Keratinocyte (primary cell): ENCODE results near the gene SFT2D3. TPM values are rescaled to one million over a fixed set of nuclear protein-coding genes. Genes with fewer than 3 reads are reported as not detected.

Experiments
- DNase-seq: peaks from one replicate; pipeline ENCODE4 v3.0.0-alpha.2; 2011; ENCODE audit warnings: low read depth, missing footprints, low spot score
- FAIRE-seq: peaks from 2 replicates; lab custom pipeline; 2011; peaks lifted over from hg19 to GRCh38; lab: Jason Lieb, UNC
- H2AFZ ChIP-seq: 2 replicates; pipeline ENCODE4 v1.6.0; 2012; ENCODE audit warnings: low read length, control low read depth, inconsistent platforms; ENCODE audit not compliant: control insufficient read depth
- H3K27ac ChIP-seq: 2 replicates; pipeline ENCODE4 v1.5.1; 2011; ENCODE audit warnings: low read length; ENCODE audit not compliant: control insufficient read depth, insufficient read depth
- H3K27me3 ChIP-seq: 3 replicates; pipeline ENCODE4 v1.6.0; 2011; ENCODE audit warnings: low read length; ENCODE audit not compliant: control insufficient read depth, insufficient read depth; ENCODE audit errors: extremely low read depth
- H3K36me3 ChIP-seq, 2 experiments: 2 replicates in 1 of 2; 3 replicates in 1 of 2; pipeline ENCODE4 v1.5.1; 2011; ENCODE audit warnings: low read length in 2 of 2, mild to moderate bottlenecking in 1 of 2; ENCODE audit not compliant: control insufficient read depth in 2 of 2, insufficient read depth in 2 of 2; ENCODE audit errors: extremely low read depth in 1 of 2
- H3K4me1 ChIP-seq: 3 replicates; pipeline ENCODE4 v1.5.1; 2011; ENCODE audit warnings: low read length; ENCODE audit not compliant: control insufficient read depth, insufficient read depth; ENCODE audit errors: extremely low read depth
- H3K4me2 ChIP-seq: 3 replicates; pipeline ENCODE4 v1.6.0; 2011; ENCODE audit warnings: low read depth, low read length; ENCODE audit not compliant: control insufficient read depth, insufficient read depth; ENCODE audit errors: extremely low read depth
- H3K4me3 ChIP-seq, 3 experiments: fragments of 200-600 bp in 1 of 3; sonication (generic) in 1 of 3; 2 replicates in 2 of 3; 3 replicates in 1 of 3; pipeline ENCODE4 v1.5.1; 2011 to 2016; ENCODE audit warnings: low read length in 3 of 3, mild to moderate bottlenecking in 3 of 3, control low read depth in 2 of 3, inconsistent platforms in 1 of 3, low read depth in 1 of 3, mixed read lengths in 1 of 3, mixed run types in 1 of 3, moderate library complexity in 1 of 3; ENCODE audit not compliant: control insufficient read depth in 2 of 3, insufficient read depth in 2 of 3; ENCODE audit errors: extremely low read depth in 1 of 3
- H3K79me2 ChIP-seq: 2 replicates; pipeline ENCODE4 v1.6.0; 2012; ENCODE audit warnings: low read length; ENCODE audit not compliant: control insufficient read depth, insufficient read depth
- H3K9ac ChIP-seq: 3 replicates; pipeline ENCODE4 v1.6.0; 2011; ENCODE audit warnings: low read length; ENCODE audit not compliant: control insufficient read depth, insufficient read depth; ENCODE audit errors: extremely low read depth
- H3K9me1 ChIP-seq: 3 replicates; pipeline ENCODE4 v1.6.0; 2011; ENCODE audit warnings: low read length; ENCODE audit not compliant: control insufficient read depth, insufficient read depth; ENCODE audit errors: extremely low read depth
- H3K9me3 ChIP-seq: 2 replicates; pipeline ENCODE4 v1.5.1; 2012; ENCODE audit warnings: low read depth, low read length; ENCODE audit not compliant: control insufficient read depth
- H4K20me1 ChIP-seq: 3 replicates; pipeline ENCODE4 v1.6.0; 2011; ENCODE audit warnings: low read length; ENCODE audit not compliant: control insufficient read depth, insufficient read depth; ENCODE audit errors: extremely low read depth
- EZH2 ChIP-seq: IDR thresholded peaks from one replicate; pipeline ENCODE4 v1.6.1; 2012; ENCODE audit warnings: inconsistent platforms, mild to moderate bottlenecking, low read length, moderate library complexity
- dilution Hi-C: fragments of 300-500 bp; cut with MboI; formaldehyde crosslinking; loops from one replicate; pipeline ENCODE4 v1.7.0; 2020; ENCODE audit warnings: low sequenced_read_pairs; ENCODE audit not compliant: extremely low pct_ligation_motif_present
- polyA plus RNA-seq, 5 experiments: library from polyadenylated mRNA; depleted of rRNA in 3 of 5; stranded (reverse) in 3 of 5; stranded (forward) in 1 of 5; unstranded in 1 of 5; fragments of >200 nt; gene quantifications; 1 replicate in 1 of 5; 2 replicates in 3 of 5; 3 replicates in 1 of 5; pipeline versions ENCODE4 v1.2.1 to v1.2.3, GENCODE V29; 2011 to 2012; ENCODE audit warnings: missing spikeins in 2 of 5, low read depth in 1 of 5, low replicate concordance in 1 of 5
- TF ChIP-seq, protein P1 (sequence below), 3 experiments: IDR thresholded peaks in 1 of 3; conservative IDR thresholded peaks in 1 of 3; optimal IDR thresholded peaks in 1 of 3; 2 replicates in 2 of 3; 3 replicates in 1 of 3; pipeline versions ENCODE3 to v1.5.1; 2011; ENCODE audit warnings: low read length in 3 of 3, mild to moderate bottlenecking in 3 of 3, moderate library complexity in 2 of 3, control low read depth in 1 of 3, inconsistent platforms in 1 of 3; ENCODE audit not compliant: insufficient read depth in 2 of 3; ENCODE audit errors: extremely low read depth in 1 of 3

SFT2D3 gene
- polyA plus RNA-seq, 1 donor (not counting 4 experiments of a cell fraction or from before 2014, with no cell fraction given) = 2.4 TPM

DNA sequence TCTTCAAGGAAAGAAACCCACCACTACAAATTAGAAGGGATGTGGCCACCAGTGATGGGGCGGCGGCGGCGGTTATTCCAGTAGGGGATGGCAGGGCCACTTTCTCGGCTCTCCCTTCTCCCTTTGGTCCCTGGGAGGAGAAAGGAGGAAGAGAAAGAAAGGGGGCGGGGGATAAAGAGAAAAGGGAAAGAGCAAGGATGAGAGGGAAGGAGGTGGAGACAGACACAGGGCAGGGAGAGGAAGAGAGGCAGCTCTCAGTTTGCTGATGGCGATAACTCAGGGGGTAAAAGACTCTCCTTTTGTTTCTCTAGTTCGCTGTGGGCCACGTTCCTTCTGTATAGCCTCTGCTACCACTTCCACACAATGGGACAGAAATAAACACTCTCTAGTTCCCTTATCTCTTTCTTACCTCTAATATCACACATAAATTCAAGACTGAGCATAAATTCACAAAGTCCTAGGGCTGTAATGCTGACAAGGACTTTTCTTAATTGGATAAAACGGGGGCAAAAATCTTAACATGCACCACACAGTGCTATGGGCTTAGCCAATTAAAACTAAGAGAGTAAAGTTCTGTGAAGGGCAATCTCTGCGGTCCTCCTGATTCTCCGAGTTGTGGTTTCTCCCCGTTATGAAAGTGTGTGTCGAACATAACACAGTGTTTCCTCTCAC is 14.6 kb downstream of the SFT2D3 start:
- FAIRE-seq = no peak
- no peaks in the 10 kb centered on the region for H3K79me2 ChIP-seq
- TF ChIP-seq, protein P1, sequence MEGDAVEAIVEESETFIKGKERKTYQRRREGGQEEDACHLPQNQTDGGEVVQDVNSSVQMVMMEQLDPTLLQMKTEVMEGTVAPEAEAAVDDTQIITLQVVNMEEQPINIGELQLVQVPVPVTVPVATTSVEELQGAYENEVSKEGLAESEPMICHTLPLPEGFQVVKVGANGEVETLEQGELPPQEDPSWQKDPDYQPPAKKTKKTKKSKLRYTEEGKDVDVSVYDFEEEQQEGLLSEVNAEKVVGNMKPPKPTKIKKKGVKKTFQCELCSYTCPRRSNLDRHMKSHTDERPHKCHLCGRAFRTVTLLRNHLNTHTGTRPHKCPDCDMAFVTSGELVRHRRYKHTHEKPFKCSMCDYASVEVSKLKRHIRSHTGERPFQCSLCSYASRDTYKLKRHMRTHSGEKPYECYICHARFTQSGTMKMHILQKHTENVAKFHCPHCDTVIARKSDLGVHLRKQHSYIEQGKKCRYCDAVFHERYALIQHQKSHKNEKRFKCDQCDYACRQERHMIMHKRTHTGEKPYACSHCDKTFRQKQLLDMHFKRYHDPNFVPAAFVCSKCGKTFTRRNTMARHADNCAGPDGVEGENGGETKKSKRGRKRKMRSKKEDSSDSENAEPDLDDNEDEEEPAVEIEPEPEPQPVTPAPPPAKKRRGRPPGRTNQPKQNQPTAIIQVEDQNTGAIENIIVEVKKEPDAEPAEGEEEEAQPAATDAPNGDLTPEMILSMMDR (optimal IDR thresholded peaks at IDR 0.05 in 1 of 3, IDR thresholded peaks at IDR 0.05 in 1 of 3, conservative IDR thresholded peaks at IDR 0.05 in 1 of 3; ENCODE audit: extremely low read depth in 1 of 3, insufficient read depth in 2 of 3, low read length in 3 of 3) = no peak
- TF ChIP-seq EZH2 = no peak
- H3K9ac ChIP-seq = no peak overlapping the region
- no peaks in the 10 kb centered on the region for H3K9me1 ChIP-seq
- no peaks in the 10 kb centered on the region for H3K9me3 ChIP-seq
- H3K27ac ChIP-seq = no peak overlapping the region
- dilution Hi-C loops = no loop called here
- H3K4me1 ChIP-seq = no peaks in the 10 kb centered on the region
- H3K27me3 ChIP-seq = no peaks in the 10 kb centered on the region
- H4K20me1 ChIP-seq = no peaks in the 10 kb centered on the region
- H3K36me3 ChIP-seq = peaks cover 15 to 23% of the 10 kb centered on the region in 2 experiments
- H2AFZ ChIP-seq = no peak overlapping the region
- no peak overlapping the region for H3K4me2 ChIP-seq
- no peak for DNase-seq
- no peak overlapping the region for H3K4me3 ChIP-seq

DNA sequence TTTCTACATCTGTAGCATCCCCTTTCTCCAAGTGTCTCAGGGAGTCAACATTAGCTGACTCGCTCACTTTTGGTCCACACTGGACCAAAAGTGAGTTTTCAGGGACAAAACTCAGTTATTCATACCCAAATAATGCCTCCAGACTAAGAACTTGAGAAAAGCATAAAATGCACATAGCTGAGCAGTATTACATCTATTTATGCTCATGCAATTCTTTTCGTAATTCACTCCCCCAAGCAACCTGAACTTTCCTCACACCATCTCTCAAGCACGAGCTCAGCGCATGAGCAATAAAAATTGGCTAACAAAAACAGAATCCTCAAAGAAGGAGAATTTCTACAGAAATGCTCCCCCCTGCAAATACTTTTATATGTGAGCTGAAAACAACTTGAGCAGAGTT is 17.0 kb downstream of the SFT2D3 start:
- H3K9me1 ChIP-seq = no peaks in the 10 kb centered on the region
- no peak overlapping the region for H3K4me3 ChIP-seq
- peaks cover 18% of the 10 kb centered on the region for H3K4me1 ChIP-seq
- no peak for DNase-seq
- peaks cover 13 to 25% of the 10 kb centered on the region in 2 experiments for H3K36me3 ChIP-seq
- H3K27me3 ChIP-seq = no peaks in the 10 kb centered on the region
- TF ChIP-seq EZH2 = no peak
- TF ChIP-seq, protein P1 (optimal IDR thresholded peaks at IDR 0.05 in 1 of 3, IDR thresholded peaks at IDR 0.05 in 1 of 3, conservative IDR thresholded peaks at IDR 0.05 in 1 of 3; ENCODE audit: extremely low read depth in 1 of 3, insufficient read depth in 2 of 3, low read length in 3 of 3) = no peak
- H3K9me3 ChIP-seq = no peaks in the 10 kb centered on the region
- no peak overlapping the region for H3K9ac ChIP-seq
- no peak for FAIRE-seq
- H4K20me1 ChIP-seq = no peaks in the 10 kb centered on the region
- H2AFZ ChIP-seq = no peak overlapping the region
- no peak overlapping the region for H3K4me2 ChIP-seq
- dilution Hi-C loops = no loop called here
- H3K79me2 ChIP-seq = no peaks in the 10 kb centered on the region
- H3K27ac ChIP-seq = no peak overlapping the region
